Raji (cell line): ENCODE data around the gene SPP2.

Experiments used
- POLR2A ChIP-seq: IDR thresholded peaks from 2 replicates; pipeline ENCODE4 v1.6.1; 2011; ENCODE audit warnings: low read depth, low read length, control low read depth; ENCODE audit not compliant: insufficient read depth

Gene SPP2

GRCh38 chr2:234027641-234028040 is 22.9 kb upstream of the SPP2 start:
- no peak for TF ChIP-seq POLR2A

DNA sequence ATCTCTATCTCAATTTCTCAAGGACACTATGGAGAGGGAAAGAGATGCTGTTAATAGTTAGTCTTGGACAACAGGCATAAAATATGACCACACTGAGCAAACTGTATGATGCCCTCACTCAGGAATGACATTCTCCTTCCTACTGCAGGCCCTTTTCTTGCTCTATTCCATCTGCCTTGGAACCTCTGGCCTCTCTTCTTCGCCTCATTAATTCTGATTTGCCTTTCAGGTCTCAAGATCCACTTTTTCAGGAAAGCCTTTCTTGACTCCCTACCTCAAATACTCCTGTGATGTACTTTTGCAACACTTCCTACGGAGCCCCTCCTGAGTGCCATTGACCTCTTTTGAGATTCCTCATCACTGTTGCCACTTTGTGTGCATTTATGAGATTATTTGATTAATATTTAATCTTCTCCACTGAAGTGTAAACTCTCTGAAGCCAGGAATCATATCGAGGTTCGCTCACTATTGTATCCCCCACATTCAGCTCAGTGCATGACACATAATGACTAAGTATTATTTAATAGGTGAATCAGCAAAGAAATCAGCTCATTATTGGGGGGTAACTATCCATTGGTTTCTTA is 21.3 kb upstream of the SPP2 start:
- no peak for TF ChIP-seq POLR2A

GRCh38 chr2:234031207-234031606 is 19.3 kb upstream of the SPP2 start:
- TF ChIP-seq POLR2A: no peak

DNA sequence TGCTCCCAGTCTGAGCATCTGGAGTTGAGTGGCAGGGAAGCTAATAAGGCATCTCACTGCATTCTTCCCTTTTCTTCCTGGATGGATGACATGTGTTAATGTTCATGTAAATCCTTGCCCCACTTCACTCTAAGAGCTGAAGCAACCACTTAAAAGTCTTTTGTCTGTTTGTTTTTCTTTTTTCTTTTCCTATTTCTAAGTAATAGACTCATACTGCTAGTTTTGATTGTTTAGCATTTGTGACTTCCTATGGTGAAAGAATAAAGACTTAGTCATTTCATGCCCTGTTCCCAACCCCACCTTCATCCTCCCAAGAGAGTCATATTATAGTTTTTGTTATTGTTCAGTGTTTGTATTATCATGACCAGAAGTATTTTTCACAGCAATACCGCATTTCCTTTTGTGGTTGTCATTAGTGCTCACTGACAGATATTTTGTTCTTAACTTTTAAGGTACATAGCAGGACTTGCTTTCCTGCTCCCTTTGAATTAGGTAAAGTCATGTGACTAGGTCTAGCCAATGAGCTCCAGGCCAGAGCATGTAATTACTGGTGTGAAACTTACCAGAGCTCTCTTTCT is 18.1 kb upstream of the SPP2 start:
- TF ChIP-seq POLR2A: no peak

GRCh38 chr2:234033174-234033573 is 17.3 kb upstream of the SPP2 start:
- TF ChIP-seq POLR2A: no peak

DNA sequence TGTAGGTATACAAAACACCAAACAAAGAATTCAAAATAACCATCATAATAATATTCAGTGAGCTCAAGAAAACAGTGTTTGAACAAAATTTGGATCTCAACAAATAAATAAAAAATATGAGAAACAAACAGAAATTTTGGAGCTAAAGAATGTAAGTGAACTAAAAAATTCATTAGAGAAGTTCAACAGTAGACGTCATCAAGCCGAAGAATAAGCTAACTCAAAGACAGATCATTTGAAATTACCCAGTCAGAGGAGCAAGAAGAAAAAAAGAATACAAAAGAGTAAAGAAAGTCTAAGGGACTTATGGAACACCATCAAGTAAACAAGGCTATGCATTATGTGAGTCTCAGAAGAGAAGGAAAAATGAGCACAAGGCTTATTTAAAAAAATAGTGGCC is 16.6 kb upstream of the SPP2 start:
- TF ChIP-seq POLR2A: no peak

DNA sequence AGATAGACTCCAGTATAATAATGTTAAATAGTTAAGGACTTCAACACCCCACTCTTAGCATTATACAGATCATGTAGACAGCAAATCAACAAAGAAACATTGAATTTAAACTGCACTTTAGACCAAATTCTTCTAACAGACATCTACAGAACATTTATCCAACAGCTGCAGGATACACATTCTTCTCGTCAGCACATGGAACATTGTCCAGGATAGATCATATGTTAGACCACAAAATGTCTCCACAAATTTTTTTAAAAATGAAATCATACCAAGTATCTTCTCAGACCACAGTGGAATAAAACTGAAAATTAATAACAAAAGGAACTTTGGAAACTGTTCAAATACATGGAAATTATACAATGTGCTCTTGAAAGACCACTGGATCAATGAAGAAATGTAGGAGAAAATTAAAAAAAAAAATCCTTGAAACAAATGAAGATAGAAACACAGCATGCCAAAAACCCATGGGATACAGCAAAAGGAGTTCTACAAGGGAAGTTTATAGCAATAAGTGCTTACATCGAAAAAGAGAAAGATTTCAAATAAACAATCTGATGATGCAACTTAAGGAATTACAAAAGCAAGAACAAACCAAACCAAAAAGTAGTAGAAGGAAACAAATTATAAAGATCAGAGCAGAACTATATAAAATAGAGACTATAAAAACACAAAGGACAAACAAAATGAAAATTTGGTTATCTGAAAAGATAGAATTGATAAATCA is 12.3 kb upstream of the SPP2 start:
- TF ChIP-seq POLR2A: no peak

- no peak for TF ChIP-seq POLR2A
These were observed 6.3 kb upstream of the SPP2 start for GRCh38 chr2:234044157-234044556.

DNA sequence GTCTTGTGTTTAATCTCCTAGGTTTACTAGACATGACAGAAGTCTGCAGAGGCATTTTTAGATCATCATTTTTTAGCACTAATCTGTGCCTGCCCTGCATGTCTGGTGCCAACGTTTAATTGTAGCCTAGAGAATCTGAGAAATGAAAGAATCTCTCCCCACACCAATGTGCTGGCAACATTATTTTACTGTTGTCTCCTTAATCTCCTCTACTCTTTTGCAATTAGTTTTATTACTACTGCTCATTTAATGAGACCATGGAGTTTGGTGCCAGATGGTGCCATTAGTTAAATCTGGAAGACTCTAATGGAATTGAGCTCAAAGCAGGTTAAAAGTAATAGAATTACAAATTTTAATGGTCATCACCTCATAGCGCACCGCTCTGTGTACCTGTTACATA is 4.0 kb upstream of the SPP2 start:
- no peak for TF ChIP-seq POLR2A

DNA sequence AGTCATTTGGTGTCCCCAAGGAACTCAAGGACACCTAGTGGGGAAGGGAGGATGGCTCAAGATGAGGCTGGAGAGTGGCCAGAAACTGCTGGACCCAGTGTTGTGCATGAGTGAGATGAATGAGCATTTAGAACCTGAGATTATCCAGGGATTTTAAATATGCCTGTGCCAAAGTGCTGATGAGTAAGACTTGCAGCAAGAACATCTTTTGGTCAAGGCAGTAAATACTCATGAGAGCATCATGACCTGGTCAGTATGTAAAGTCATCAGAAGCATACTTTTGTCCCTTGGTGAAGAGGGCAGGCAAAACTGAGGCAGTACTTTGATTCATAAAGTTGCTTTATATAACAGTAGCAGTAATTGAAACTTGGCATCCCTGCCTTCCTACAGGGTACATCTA is 3.1 kb upstream of the SPP2 start:
- TF ChIP-seq POLR2A: no peak

DNA sequence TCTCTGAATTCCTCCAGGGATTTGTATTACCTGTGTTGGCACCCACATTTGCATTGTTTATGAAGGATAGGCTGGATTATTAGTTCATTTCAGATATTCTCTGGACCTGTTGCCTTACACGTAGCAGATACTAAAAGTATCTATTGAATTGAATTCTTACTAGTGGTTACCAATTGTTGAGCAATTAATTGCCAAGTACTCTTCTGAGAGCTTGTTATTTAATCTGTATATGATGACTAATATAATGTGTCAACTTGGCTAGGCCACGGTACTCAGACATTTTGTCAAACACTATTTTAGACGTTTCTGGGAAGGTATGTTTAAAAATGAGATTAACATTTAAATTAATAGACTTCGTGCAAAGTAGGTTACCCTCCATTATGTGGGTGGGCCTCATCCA is 2.5 kb upstream of the SPP2 start:
- TF ChIP-seq POLR2A: no peak

DNA sequence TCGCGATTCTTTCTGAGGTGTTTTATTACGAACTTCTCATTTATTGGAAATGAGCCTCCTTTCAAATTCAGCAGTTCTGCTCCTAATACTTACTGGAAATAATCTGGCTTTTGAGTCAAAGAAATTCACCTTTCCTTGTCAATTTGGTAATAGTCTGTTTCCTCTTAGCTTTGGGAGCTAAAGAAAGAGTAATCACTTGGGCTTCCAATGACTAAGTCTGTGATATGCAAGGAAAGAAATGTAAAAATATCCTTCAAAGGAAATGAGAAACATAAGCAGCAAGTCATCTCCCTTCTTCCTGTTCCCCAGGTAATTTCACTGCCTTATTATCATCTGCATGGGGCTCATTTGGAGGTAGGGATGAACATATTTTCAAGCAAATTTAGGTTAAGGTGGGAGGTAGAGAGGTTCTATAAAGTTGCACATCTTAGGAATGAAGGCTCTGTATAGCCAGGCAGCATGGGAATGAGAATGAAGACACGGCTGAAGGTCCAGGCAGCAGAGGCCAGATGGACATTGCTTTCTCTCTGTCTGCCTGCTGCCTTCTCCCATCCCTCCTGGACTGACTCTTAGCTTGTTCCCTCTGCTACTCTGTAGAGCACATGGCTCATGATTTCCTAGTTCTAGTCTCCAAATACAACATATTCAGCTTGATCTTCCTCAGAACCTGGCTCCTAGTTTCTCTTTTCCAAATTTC is 1.0 kb downstream of the SPP2 start:
- no peak for TF ChIP-seq POLR2A

DNA sequence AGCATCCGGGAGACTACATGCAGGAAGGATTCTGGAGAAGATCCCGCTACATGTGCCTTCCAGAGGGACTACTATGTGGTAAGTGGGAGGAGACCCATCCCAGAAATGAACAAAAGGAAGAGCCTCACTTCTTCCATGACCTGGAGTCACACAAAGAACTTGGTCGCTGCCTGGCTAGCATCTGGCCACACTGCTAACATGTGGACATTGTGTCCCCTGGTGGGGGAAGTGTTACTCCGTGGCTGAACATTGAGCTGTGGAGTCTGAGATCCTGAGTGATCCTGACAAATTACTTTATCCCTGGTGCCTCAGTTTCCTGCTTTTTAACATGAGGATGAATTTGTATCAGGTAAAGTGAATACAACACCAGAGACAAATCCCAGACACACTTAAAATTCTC is 8.4 kb downstream of the SPP2 start:
- no peak for TF ChIP-seq POLR2A

DNA sequence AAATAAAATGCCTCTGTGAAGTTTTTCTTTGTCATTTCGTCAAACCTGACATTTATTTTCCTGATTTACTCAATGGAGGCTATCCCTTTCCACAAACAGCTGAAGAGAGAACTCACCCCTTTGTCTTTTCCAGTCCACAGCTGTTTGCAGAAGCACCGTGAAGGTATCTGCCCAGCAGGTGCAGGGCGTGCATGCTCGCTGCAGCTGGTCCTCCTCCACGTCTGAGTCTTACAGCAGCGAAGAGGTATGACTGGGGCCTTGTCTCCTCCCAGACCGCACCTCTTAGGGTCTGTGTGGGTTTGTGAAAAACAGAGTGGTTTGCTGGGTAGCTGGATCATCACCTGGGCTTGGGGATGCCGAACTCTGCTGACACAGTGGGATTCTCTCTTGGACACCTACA is 9.7 kb downstream of the SPP2 start:
- no peak for TF ChIP-seq POLR2A

DNA sequence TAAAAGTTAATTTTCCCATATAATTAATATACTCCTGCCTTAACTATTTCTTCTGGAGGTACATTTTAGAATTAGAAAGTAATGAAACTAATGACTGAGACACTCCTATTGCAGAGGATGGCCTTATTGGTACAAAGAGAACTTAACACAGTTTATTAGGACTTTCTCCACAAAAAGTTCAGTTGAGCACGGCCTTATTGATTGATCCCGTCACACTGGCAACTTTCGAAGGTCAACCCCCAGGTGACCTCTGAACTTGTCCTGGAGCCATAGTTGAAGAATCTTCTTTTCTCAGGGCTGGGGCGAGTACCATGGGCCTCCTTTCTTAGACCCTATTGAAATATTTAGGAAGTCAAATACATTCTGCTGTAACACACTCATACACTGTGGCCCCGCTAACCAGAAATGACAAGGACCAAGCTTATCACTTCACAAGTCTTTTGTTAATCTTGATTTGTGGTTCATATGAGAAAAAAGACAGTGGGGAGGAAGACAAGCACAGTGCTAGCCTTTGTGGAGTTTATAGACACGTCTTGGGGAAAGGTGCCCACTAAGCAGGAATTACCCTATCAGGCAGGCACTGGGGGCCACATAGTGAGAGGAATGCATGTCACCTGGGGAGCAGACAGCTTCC is 11.2 kb downstream of the SPP2 start:
- TF ChIP-seq POLR2A: no peak

- TF ChIP-seq POLR2A: no peak
These were observed 16.1 kb downstream of the SPP2 start for GRCh38 chr2:234066587-234066986.
